HG02840 (cell line): ENCODE data around the gene MAP1B.
A peak's percentile ranks its signal among the peaks of the same experiment; 100 is the strongest.

Experiments
- ATAC-seq: cut with Tn5 transposase; IDR thresholded peaks from one replicate; pipeline ENCODE4 v1.9.1; 2021; ENCODE audit warnings: mild to moderate bottlenecking, moderate library complexity, moderate number of reproducible peaks; ENCODE audit not compliant: unreplicated experiment, low FRiP score

The MAP1B gene

GRCh38 chr5:72242796-72243475, 135.7 kb downstream of the MAP1B start:
- ATAC-seq, result no peak

DNA sequence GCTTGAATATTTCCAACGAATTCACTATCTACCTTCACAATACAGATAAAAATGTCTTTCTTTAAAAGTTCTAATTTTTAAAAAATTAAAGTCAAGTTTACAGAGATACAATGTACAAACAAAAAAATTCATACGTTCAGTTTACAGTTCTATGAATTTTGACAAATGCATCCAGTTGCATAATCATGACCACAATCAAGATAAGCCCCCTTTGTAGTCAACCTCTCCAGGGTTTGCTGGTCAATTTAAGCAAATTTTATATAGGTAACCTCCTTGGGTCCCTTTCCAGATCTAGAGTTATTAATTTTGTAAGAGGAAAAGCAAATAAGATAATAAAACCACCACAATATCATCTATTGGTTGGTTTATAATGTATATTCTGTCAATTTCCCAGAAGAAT, 136.4 kb downstream of the MAP1B start:
- ATAC-seq, result no peak

DNA sequence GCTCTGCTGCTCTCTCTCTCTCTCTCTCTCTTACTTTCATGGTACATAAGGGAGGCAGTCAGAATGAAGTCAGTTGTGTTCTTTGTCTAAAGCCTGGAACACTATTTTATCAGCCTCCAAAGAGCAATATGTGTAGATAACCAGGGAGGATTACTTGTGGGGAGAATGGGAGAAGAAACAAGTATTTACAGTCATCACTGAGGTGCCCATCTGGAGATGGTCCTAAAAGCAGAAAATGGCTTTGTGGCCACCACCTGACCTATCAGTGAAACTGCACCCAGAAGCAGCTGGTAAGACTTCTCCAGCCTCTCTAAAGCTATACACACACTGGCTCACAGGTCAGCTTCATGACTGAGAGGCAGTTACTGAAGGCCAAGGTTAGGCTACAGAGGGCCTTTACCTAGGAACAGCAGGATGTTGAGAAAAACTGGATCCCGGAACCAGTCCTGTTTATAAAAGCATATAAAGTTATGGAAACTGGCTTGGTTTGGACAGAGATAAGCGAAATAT, 137.6 kb downstream of the MAP1B start:
- ATAC-seq, result peak; percentile 62

- no peak for ATAC-seq
Observed at GRCh38 chr5:72245546-72245945, 138.3 kb downstream of the MAP1B start.

DNA sequence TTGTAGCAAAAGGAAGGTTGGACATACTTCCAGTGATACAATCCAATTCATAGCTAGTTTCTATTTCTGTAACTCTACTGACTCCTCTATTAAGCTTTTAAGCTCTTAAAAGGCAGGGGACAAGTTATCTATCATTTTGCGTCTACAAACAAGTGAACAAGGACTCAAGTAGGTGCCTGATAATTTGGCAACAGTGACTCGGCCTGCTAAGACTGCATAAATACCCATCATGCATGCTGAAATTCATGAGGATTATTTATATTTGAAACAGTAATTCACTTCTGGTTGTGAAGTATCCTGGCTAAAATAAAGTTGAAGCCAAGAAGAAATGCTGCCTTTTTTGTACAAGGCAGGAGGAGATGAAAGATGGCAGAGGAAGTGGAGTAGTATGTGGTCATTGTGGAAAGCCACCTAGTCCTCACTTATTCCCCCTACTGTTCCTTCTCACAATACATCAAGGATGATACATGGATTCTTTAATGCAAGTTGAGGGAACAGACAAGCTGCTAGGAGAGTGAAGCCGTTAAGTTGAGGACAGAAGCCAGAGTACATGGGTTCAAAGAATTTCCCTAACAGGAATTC, 138.8 kb downstream of the MAP1B start:
- no peak for ATAC-seq

- ATAC-seq, result no peak
Observed at GRCh38 chr5:72246954-72247442, 139.7 kb downstream of the MAP1B start.

DNA sequence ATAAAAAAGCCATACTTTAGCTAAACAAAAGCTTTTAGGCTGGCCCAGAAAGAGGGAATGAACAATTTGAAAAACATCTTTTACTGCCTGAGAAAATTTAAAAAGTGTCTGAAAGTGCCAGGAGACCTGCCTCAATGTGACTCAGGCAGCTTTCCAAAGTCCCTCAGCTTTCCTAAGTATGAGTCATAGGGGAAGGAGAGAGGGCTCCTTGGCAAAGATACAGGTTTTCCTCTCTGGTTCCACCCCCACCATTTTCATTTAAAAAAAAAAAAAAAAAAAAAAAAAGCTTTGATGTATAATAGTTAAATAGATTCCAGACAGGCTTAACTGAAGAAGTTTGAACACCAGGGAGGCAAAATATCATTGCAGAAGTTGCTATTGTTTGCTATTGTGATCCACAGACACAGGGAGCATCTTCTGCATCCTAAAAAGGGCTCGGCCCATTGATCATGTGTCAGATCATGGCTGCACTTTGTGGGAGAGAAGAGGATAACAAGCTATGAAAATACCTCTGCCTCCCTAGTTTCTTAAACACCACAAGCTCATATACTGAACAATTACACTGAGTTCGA, 141.2 kb downstream of the MAP1B start:
- ATAC-seq, result no peak

DNA sequence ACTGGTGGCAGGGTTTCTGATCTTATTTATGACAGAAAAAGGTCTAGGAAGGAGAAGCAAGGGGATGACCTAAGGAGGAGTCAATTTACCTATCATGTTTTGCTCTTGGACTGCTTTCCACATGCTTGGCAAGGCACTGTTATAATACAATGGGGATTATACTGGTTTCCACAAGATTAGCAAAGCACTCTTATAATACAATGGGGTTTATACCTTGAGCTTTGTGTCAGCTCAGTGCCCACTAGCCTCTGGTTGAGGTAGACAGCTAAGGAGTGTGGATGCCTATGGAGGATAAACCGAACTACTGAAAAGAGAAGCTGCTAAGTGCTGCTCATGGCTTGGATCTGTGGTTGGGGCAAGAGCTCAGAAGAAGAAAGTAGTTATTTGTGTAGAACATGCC, 144.1 kb downstream of the MAP1B start:
- ATAC-seq, result no peak

- ATAC-seq, result no peak
Observed at GRCh38 chr5:72252008-72252407, 144.7 kb downstream of the MAP1B start.

DNA sequence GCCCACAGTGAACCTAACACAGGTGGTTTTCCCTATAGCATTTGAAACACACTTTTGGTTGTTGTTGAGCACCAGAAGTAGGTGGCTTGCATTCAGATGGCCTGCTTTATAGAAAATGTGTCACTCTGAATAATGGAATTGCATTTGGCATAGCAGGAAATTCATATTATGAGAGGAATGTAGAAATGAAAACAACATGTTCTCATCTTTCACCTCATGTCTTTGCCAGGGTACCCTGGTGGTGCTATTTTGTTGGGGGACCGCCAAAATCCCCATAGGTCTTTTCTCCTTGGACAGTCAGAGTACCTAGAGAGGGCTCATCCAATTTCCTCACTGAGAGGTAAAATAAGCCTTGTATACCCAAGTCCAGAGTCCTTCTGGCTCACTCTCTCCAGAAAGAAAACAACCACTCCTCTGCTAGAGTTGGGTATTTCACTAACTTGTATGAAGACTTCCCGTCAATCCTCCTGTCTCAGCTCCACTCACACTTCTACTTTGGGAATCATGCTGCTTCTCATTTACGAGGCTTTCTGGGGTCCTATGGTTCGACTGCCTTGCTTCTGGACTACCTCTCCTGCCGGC, 145.4 kb downstream of the MAP1B start:
- no peak for ATAC-seq

GRCh38 chr5:72255237-72255636, 148.0 kb downstream of the MAP1B start:
- no peak for ATAC-seq

- no peak for ATAC-seq
Observed at GRCh38 chr5:72255670-72256069, 148.4 kb downstream of the MAP1B start.

DNA sequence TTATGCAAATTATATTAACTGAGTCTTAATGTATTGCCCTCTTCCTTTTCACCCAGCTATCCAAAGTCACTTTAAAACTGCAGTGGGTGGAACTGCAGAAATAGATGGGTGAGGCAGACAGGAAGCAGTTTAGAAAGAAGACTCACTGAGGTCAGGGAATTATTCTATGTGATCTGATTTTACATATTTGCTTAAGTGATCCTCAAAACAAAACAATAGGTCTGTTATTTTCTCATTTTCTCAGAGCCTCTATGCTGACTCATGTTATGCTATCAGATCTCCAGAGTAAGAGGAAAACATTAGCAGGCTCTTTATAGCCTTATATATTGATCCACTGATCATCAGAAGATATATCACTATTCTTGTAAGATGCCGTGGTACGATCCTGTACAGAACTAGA, 149.3 kb downstream of the MAP1B start:
- ATAC-seq, result no peak
